C4-2B (cell line): ENCODE results near the gene NR4A1.

ENCODE experiments used
- H3K27ac ChIP-seq: fragments of 450-650 bp; 2 replicates; pipeline ENCODE4 v1.5.1; 2017
- ZFX ChIP-seq: fragments of 450-650 bp; IDR thresholded peaks from 2 replicates; pipeline ENCODE4 v1.6.1; 2017
- TF ChIP-seq, protein P1 (sequence below): fragments of 450-650 bp; conservative IDR thresholded peaks from 2 replicates; pipeline ENCODE4 v1.5.1; 2017; ENCODE audit warnings: mild to moderate bottlenecking

NR4A1 gene

DNA sequence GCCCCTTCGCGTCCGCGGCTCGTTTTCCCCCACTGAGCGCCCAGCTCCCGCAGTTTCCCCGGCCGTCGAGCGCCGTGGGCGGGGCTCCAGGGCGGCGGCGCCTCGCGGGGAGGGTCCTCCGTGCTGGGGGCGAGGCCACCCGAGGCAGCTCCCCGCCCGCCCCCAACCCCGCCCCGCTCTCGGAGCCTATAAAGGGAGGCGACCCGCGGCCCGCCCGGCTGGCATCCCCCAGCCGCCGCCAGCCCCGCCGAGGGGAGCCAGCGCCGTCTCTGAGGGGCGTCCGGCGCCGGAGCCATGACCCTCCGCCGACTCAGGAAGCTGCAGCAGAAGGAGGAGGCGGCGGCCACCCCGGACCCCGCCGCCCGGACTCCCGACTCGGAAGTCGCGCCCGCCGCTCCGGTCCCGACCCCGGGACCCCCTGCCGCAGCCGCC is 44.5 kb upstream of the NR4A1 start, which contains the start of gene TAMALIN:
TSS of gene TAMALIN (plus strand) at position 221 of the 432 bp plus-strand sequence. CDS start at position 295, 74 bp downstream.
- TF ChIP-seq, protein P1, sequence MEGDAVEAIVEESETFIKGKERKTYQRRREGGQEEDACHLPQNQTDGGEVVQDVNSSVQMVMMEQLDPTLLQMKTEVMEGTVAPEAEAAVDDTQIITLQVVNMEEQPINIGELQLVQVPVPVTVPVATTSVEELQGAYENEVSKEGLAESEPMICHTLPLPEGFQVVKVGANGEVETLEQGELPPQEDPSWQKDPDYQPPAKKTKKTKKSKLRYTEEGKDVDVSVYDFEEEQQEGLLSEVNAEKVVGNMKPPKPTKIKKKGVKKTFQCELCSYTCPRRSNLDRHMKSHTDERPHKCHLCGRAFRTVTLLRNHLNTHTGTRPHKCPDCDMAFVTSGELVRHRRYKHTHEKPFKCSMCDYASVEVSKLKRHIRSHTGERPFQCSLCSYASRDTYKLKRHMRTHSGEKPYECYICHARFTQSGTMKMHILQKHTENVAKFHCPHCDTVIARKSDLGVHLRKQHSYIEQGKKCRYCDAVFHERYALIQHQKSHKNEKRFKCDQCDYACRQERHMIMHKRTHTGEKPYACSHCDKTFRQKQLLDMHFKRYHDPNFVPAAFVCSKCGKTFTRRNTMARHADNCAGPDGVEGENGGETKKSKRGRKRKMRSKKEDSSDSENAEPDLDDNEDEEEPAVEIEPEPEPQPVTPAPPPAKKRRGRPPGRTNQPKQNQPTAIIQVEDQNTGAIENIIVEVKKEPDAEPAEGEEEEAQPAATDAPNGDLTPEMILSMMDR: no peak
- no peak for TF ChIP-seq ZFX
- no peak within 1 kb of the TSS for H3K27ac ChIP-seq

DNA sequence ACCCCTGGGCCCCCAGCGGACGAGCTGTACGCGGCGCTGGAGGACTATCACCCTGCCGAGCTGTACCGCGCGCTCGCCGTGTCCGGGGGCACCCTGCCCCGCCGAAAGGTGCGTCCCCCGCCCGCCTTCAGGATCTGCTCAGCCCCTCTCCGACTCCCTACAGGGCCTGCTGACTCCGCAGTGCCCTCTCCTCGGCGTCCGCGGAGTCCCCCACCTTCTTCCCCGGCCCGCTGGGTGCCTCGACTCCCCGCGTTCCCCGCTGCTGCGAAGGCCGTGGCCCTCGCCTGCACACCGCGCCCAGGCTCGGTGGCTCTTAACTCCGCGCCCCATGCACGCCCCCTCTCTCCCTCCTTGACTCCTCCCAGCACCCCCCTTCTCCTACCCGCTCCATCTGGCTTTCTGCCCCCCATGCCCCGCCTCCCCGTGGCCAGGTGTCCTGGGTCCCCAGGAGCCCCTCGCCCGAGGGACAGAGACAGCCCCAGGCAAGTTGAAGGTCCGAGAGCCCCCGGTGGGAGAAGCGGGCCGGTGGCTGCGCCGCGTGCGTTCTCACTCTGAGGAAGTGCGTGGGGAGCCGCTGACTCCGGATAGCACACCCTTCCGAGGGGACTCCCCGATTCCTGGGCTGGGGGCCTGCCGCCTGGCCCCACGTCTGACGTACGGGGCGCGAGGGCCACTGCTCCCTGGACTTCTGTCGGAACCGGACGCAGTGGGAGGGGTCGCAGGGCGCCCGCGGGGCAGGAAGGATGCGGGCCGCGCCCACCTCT is 43.9 kb upstream of the NR4A1 start:
- TF ChIP-seq, protein P1: no peak
- TF ChIP-seq ZFX: no peak
- no peak overlapping the region for H3K27ac ChIP-seq

DNA sequence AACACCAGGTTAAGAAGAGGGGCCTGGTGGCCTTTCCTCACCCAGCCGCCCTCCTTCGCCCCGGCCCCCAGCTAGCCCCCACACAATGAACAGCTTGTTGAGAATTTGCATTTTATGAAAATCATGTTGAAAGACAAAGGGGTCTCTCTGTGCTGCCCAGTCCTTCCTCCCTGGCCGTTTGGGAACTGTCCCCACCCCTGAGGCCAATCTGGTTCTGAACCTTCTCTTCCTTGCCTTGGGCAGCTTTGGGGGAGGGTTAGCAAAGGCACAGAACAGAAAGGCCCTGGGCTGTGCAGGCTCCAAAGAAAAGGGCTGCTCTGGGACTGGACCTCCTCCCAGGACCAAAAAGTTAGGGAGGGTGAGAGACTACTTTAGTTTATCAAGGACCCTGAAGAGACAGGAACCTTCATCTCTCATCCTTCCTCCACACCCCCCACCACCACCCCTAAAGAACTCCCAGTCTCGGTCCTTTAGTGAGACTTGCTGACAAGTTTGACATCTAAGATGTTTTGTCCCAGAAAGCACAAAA is 43.2 kb upstream of the NR4A1 start:
- TF ChIP-seq, protein P1: no peak
- TF ChIP-seq ZFX: no peak
- no peak overlapping the region for H3K27ac ChIP-seq

DNA sequence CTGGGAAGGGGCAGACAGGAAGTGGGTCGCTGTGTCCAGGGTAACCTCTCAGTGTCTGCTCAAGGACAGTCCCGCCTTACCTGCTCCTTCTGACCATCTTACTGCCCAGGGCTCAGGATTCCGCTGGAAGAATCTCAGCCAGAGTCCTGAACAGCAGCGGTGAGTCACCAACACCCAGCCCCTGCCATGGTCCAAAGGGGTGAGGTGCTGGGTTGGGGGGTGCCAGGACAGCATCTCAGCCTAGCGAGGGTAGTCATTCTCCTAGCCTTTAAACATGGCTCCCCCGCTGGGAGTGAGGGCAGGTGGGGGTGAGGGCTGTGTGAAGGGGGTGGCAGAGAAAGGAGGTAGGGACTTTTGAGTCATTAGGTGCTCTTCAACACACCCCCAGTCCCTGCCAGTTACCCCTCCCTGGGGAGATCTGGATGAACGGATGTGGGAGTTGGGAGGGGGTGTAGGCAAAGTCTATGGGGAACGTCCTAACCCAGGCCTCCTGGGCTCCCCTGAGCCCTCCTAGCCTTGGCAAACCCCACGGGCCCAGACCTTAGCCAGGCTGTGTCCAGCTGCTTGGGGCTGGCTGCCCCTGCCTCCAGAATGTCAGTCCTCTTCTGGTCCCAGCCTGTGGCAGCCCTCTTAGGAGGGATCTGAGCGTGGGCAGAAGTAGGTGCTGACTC is 42.0 kb upstream of the NR4A1 start:
- TF ChIP-seq, protein P1: no peak
- TF ChIP-seq ZFX: no peak
- peak overlapping the region; percentile 20; the same call in 1 of the 2 replicates for H3K27ac ChIP-seq

DNA sequence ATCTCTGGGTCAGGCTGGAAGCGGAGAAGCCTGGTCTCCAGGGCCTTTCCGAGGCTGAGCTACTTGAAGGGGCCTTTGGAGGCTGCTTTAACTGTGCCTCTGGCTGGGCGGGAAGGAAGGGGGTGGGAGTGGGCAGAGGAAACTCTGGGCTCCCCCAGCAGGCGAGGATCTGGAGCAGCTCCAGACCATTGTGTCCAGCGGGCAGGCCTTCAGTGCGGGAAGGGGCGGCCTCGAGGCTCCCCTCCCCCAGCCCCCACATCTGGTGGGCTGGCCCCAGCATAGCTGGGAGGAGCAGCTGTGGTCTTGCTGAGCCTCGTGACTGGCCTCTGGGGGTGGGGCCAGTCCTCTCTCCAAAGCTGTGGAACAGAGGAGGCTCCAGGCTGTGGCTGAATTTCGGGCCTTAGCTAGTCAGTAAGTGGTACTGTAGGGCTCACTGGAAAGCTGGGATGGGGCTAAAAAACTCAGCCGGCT is 41.1 kb upstream of the NR4A1 start:
- peak overlapping the region; percentile 20; the same call in 1 of the 2 replicates for H3K27ac ChIP-seq
- TF ChIP-seq, protein P1: no peak
- TF ChIP-seq ZFX: no peak

DNA sequence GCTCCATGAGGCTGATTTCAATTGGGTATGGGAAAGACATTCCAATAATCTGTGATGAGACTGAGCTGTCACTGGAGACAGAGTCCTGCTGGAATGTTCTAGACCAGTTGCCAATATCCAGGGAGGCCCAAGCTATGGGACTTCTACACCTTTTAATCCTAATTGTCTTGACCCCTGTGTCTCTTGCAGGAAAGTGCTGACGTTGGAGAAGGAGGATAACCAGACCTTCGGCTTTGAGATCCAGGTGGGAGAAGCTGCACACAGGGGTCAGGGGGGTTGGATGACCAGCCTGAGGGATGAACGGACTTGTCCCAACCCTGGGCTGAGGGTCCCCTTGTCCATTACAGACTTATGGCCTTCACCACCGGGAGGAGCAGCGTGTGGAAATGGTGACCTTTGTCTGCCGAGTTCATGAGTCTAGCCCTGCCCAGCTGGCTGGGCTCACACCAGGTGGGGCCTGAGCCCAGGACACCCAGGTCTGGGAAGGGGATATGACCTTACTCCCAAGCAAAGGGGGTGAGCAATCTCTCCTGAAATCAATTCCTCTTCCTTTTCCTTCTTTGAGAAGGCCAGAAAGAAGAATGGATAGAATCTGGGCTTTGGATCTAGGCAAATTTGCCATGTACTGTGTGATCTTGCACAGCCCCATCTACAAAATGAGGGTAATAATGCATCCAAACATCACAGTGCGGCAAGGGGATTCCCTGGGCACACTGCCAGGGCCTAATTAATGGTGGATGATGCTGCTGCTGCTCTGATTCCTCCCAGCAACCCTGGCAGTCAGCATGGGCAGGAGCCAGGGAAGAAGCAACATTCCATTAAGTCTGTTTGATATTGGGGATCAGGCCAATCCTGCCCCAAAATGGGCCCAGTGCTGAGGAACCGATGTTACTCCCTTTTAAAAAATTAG is 40.3 kb upstream of the NR4A1 start:
- no peak overlapping the region; the same call in 1 of the 2 replicates for H3K27ac ChIP-seq
- no peak for TF ChIP-seq ZFX
- TF ChIP-seq, protein P1: no peak
